GM18519 (cell line): ENCODE results near the gene KCNK5.

Source experiments
- ATAC-seq: cut with Tn5 transposase; IDR thresholded peaks from one replicate; pipeline ENCODE4 v1.9.1; 2021; ENCODE audit warnings: mild to moderate bottlenecking, moderate library complexity; ENCODE audit not compliant: unreplicated experiment, low FRiP score

Gene KCNK5

GRCh38 chr6:39218868-39219567, 10.3 kb downstream of the KCNK5 start:
- ATAC-seq = no peak

GRCh38 chr6:39217177-39217864, 12.0 kb downstream of the KCNK5 start:
- no peak for ATAC-seq

GRCh38 chr6:39215640-39216158, 13.6 kb downstream of the KCNK5 start:
- no peak for ATAC-seq

GRCh38 chr6:39214846-39215639, 14.2 kb downstream of the KCNK5 start:
- no peak for ATAC-seq

- ATAC-seq = no peak
Observed at GRCh38 chr6:39214120-39214813, 15.0 kb downstream of the KCNK5 start.

GRCh38 chr6:39213195-39213920, 15.9 kb downstream of the KCNK5 start:
- no peak for ATAC-seq

GRCh38 chr6:39211183-39211582, 18.1 kb downstream of the KCNK5 start:
- no peak for ATAC-seq

GRCh38 chr6:39210450-39210849, 18.8 kb downstream of the KCNK5 start:
- no peak for ATAC-seq

- no peak for ATAC-seq
Observed at GRCh38 chr6:39209911-39210310, 19.4 kb downstream of the KCNK5 start.

GRCh38 chr6:39209360-39209811, 19.9 kb downstream of the KCNK5 start:
- no peak for ATAC-seq

- no peak for ATAC-seq
Observed at GRCh38 chr6:39208223-39208739, 21.0 kb downstream of the KCNK5 start.

- no peak for ATAC-seq
Observed at GRCh38 chr6:39207416-39208222, 21.7 kb downstream of the KCNK5 start.

- no peak for ATAC-seq
Observed at GRCh38 chr6:39206250-39206721, 23.0 kb downstream of the KCNK5 start.

- no peak for ATAC-seq
Observed at GRCh38 chr6:39204646-39205244, 24.5 kb downstream of the KCNK5 start.

- no peak for ATAC-seq
Observed at GRCh38 chr6:39204160-39204495, 25.1 kb downstream of the KCNK5 start.

- no peak for ATAC-seq
Observed at GRCh38 chr6:39203436-39204159, 25.7 kb downstream of the KCNK5 start.

GRCh38 chr6:39202166-39202565, 27.1 kb downstream of the KCNK5 start:
- no peak for ATAC-seq
